ENCODE measurements around the gene C16orf95.

Gene C16orf95

DNA sequence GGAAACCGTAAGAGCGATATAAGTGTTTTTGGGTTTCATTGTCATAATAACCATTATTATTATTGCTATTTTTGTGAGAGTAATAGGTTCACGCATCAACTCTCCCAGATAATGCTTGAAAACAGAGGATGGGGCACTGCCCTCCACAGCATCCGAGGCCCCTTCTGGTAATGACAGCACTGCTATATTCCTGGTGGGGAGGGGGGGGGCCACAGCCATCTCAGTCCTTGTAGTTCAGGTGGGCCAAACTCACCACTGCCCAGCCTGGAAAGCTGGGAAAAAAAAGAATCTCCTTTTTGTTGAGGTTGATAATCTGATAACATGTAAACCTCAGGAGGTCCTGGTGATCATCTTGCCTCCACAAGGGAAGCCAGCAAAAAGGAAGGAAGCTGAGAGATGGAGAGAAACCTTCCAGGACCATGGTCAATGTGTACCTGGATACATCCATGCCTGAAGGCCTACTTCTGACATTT is 706 bp downstream of the C16orf95 start:
- no peak for TF ChIP-seq JUND (IDR thresholded peaks at IDR 0.05; ENCODE audit: low read depth)
- in situ Hi-C loops (cut with HindIII; ENCODE audit: low pct_unique_long_range_greater_than_20kb, low sequenced_read_pairs): no loop called here
- no peak for DNase-seq (ENCODE audit: low read depth in 1 of 2, low spot score in 1 of 2)

DNA sequence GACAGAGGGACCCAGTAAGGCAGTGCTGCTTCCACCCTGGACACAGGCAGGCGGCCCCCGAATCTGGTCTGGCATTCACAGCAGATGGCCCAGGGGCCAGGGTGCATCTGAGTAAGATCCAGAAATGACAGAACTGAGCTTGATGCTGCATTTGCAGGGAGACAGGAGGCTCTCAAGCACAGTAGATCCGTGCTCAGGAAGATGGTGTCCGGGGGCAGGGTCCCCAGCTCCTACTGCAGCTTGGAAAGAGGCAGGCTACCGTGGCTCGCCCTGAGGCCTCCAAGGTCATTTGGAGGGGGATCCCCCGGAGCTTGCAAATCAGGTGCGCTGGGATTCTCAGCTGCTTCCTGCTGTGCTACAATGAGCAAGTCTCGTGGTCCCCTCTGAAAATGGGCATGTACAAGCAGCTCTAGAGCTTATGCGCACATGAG is 2.2 kb downstream of the C16orf95 start:
- in situ Hi-C loops (cut with HindIII; ENCODE audit: low pct_unique_long_range_greater_than_20kb, low sequenced_read_pairs): no loop called here
- no peak for DNase-seq (ENCODE audit: low read depth in 1 of 2, low spot score in 1 of 2)
- TF ChIP-seq JUND (IDR thresholded peaks at IDR 0.05; ENCODE audit: low read depth): no peak

DNA sequence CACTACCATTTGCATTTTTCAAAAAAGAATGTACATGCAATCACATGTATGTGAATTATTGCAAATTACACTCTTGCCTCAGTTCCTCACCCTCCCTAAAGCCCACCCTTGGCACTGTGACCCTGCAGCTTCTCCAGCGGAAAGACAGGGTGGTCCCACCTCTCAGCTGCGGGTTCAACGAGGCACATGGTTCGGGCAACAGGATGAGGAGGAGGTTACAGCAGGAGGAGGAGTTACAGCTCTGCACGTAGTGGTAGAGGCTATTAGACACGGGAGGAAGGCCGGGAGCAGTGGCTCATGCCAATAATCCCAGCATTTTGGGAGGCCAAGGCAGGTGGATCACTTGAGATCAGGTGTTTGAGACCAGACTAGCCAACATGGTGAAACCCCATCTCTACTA is 5.2 kb downstream of the C16orf95 start:
- TF ChIP-seq JUND (IDR thresholded peaks at IDR 0.05; ENCODE audit: low read depth): no peak
- in situ Hi-C loops (cut with HindIII; ENCODE audit: low pct_unique_long_range_greater_than_20kb, low sequenced_read_pairs): no loop called here
- no peak for DNase-seq (ENCODE audit: low read depth in 1 of 2, low spot score in 1 of 2)

DNA sequence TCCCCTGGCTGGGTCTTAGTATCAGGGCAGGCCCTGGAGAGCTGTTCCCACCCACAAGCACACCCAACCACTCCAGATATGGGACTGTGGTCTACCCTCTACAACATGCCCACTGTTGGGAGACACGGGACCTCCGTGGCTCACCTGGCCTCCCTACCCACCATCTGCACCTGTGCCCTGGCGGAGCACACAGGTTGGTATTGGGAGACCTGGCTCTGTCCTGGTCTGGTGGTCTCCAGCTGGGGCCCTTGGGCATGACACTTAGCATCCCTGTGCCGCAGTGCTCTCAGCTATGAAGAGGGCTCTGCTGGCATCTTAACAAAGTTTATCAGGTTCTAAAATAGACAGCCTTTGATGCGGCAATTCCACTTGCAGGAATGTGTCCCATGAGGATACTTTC is 5.8 kb downstream of the C16orf95 start:
- no peak for TF ChIP-seq JUND (IDR thresholded peaks at IDR 0.05; ENCODE audit: low read depth)
- in situ Hi-C loops (cut with HindIII; ENCODE audit: low pct_unique_long_range_greater_than_20kb, low sequenced_read_pairs): no loop called here
- no peak for DNase-seq (ENCODE audit: low read depth in 1 of 2, low spot score in 1 of 2)

DNA sequence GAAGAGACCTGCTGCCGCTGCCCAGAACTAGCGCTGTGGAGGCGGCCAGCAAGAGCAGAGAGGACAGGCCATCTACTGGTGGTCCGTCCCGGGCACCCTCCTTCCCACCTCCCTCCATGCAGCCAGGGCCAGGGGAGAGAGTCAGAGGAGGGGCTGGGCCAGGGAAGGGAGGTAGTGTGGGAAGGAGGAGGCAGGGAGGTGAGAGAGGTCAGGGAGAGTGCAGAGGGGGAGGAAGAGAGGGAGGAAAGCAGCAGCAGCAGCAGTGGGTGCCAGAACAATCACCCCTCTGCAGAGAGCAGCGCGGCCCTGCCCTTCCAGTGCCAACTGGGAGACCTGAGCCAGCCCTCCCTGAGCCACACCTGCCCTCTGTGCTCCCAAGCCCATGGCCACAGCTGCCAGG is 6.6 kb downstream of the C16orf95 start:
- TF ChIP-seq JUND (IDR thresholded peaks at IDR 0.05; ENCODE audit: low read depth): no peak
- in situ Hi-C loops (cut with HindIII; ENCODE audit: low pct_unique_long_range_greater_than_20kb, low sequenced_read_pairs): no loop called here
- DNase-seq (ENCODE audit: low read depth in 1 of 2, low spot score in 1 of 2): no peak

DNA sequence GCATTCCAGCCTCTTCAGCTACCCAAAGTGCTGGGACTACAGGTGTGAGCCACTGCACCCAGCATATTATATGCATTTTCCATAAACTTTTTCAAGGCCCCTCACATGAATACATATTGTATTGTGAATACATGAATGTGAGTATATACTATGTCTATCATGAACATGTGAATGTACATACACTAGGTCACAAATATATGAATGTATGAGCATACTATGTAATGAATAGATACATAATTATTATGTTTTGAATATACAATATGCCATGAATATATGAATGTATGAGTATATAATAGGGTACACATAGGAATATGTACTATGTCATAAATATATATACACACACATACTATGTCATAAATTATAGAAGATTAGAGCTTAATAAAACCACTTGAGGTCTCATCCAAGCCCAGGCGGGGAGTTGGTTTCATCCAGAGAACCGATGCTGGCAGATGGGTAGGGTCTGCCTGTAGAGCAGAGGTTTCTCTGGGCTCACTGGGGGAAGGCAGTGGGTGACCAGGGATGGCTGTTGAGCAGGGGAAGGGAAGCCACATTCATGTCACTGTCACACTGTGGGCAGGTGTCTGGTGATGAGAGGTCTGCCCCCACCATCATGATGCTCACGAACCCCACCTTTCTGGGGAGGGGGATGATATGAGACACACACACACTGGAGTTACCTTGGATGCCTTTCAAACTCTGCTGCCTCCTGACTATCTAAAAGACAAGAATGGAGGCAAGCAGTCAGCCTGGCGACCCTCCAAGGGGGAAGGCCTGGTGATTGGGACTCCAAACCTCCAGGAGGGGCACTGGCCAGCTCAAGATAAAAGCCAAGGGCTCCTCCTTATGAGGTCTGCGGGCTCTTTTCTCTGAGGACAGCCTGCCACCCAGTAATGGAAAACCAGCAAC is 7.3 kb downstream of the C16orf95 start:
- no peak for DNase-seq (ENCODE audit: low read depth in 1 of 2, low spot score in 1 of 2)
- no peak for TF ChIP-seq JUND (IDR thresholded peaks at IDR 0.05; ENCODE audit: low read depth)
- in situ Hi-C loops (cut with HindIII; ENCODE audit: low pct_unique_long_range_greater_than_20kb, low sequenced_read_pairs): no loop called here

DNA sequence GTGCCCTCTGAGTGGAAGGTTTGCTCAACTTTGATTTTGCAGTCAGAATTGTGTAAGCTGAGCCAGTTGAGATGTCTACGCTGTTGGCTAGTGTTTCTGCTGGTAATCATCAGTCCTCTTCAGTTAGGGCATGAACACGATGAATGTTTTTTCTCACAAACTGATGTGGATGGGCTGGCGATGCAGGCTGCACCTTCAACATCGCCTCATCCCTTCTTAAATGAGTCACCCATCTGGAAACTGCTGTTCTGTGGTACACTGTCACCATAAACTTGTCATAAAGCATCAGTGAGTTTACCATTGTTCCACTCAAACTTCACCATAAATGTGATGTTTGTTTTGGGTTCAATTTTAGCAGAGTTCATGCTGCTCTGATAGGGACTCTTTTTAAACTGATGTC is 8.4 kb downstream of the C16orf95 start:
- DNase-seq (ENCODE audit: low read depth in 1 of 2, low spot score in 1 of 2): no peak
- in situ Hi-C loops (cut with HindIII; ENCODE audit: low pct_unique_long_range_greater_than_20kb, low sequenced_read_pairs): no loop called here
- no peak for TF ChIP-seq JUND (IDR thresholded peaks at IDR 0.05; ENCODE audit: low read depth)

DNA sequence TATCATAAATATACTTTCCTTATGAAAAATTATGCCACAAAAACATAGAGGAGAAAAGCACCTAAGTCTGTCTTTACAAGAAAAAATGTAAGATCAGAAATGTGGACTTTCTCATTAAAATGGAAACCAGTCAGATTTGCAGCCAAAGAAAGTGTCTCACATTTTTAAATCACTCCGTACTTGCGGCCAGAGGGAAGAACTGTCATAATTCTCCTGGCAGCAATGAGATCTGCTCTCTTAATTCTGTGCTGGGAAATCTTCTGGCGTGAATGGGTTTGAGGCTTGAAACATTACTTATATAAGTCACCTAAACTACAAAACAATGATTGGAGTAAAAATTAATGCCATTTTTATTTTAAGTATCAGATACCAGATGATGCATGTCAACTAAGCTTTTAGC is 10.7 kb downstream of the C16orf95 start:
- in situ Hi-C loops (cut with HindIII; ENCODE audit: low pct_unique_long_range_greater_than_20kb, low sequenced_read_pairs): no loop called here

DNA sequence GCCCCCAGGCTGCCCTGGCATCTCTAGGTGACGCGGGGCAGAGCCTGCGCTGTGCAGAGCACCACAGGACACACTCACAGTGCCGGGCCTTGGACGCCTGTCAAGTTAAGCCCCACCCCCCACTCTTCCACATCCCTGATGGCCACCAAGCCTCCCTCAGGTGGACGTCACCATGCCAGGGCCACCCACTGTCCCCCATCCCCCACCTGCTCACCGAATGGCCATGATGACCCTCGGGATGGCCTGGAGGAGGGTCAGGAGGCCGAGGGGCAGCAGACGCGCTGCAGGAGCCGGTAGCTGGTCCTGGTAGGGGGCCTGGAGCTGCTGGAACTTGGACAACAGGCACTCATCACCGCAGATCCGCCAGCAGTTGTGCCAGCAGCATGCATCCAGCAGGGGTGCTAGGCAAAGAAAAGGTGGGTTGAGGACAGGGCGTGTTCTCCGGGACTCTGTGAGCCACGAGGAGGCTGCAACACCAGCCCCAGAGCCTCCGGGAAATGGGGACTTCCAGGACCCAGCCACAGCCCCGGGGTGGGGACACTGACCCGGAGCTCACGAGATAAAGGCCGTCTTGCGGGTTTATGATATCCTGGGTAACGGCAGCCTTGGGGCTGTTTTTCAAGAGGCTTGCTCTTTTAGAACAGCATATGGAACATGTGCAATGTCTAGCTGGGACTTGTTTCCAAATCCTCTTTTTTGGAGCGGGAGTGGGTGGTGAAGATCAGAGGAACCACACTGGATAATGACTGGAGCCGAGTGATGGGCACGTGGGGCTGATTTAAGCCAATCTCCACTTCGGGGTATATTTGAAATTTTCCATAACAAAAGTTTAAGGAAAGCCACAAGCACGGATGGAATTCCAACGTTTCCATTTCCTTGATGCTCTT is 11.4 kb downstream of the C16orf95 start:
- no peak for DNase-seq (ENCODE audit: low read depth in 1 of 2, low spot score in 1 of 2)
- TF ChIP-seq JUND (IDR thresholded peaks at IDR 0.05; ENCODE audit: low read depth): no peak
- in situ Hi-C loops (cut with HindIII; ENCODE audit: low pct_unique_long_range_greater_than_20kb, low sequenced_read_pairs): no loop called here

More for the DNA sequence above, 10.7 kb downstream of the C16orf95 start:
- TF ChIP-seq JUND (IDR thresholded peaks at IDR 0.05; ENCODE audit: low read depth): no peak
- no peak for DNase-seq (ENCODE audit: low read depth in 1 of 2, low spot score in 1 of 2)

DNA sequence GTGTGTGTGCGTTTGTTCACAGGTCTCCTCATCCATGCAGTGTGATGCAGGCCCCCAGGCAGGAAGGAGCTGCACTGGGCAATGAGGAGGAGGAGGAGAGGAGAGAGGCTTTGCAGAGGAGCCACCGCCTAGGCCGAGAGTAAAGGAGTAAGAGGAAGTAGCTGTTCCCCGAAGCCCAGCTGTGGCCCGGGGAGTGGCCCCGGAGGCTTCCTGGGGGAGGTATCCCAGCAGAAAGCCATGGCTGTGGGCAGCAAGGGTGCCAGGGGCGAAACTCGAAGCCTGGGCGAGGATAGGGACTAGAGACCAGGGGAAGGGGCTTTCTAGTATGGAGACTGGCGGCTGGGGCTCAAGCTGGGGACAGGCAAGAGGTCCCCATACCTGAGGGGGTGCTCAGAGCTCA is 12.2 kb downstream of the C16orf95 start:
- no peak for TF ChIP-seq JUND (IDR thresholded peaks at IDR 0.05; ENCODE audit: low read depth)
- in situ Hi-C loops (cut with HindIII; ENCODE audit: low pct_unique_long_range_greater_than_20kb, low sequenced_read_pairs): no loop called here
- no peak for DNase-seq (ENCODE audit: low read depth in 1 of 2, low spot score in 1 of 2)

DNA sequence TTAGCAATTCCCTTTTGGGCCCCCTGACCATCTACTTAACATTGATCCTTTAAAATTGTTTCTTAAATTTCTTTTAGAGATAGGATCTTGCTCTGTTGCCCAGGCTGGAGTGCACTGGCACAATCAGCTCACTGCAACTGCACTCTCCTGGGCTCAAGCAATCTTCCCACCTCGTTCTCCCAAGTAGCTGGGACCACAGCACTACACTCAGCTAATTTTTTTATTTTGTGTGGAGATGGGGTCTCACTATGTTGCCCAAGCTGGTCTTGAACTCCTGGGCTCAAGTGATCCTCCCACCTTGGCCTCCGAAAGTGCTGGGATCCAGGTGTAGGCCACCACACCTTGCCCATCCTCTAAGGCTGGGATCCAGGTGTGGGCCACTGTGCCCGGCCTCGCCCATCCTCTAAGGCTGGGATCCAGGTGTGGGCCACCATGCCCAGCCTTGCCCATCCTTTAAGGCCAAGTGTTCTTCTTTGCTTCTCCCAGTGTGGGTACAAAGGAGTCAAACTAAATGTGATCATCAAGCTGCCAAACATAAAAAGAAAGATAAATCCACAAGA is 13.2 kb downstream of the C16orf95 start:
- in situ Hi-C loops (cut with HindIII; ENCODE audit: low pct_unique_long_range_greater_than_20kb, low sequenced_read_pairs): no loop called here
- DNase-seq (ENCODE audit: low read depth in 1 of 2, low spot score in 1 of 2): no peak
- no peak for TF ChIP-seq JUND (IDR thresholded peaks at IDR 0.05; ENCODE audit: low read depth)

DNA sequence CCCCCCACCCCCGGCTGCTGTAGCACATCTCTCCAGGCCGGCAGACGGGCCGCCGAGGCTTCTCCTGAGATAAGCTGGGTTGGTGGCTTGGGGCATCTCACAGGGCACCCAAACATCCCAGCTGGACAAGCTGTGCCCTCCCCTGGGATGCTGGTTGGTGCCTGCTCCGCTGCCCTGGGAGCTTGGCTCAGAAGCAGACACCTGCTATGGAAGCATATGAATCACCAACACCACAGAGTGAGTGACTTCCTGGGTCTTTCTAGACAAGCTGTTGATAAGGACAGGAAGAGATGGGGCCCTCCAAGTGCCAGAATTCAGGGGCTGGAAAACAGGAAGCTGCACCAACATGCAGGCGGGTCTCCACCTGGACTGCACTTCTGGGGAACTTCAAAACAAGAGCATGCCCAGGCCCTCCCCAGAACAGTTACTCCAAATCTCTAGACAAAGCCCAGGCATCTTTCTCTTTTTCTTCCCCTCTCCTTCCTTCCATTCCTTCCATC is 13.7 kb downstream of the C16orf95 start:
- in situ Hi-C loops (cut with HindIII; ENCODE audit: low pct_unique_long_range_greater_than_20kb, low sequenced_read_pairs): no loop called here
- DNase-seq (ENCODE audit: low read depth in 1 of 2, low spot score in 1 of 2): no peak
- TF ChIP-seq JUND (IDR thresholded peaks at IDR 0.05; ENCODE audit: low read depth): no peak
